GM18867 (cell line): ENCODE results near the gene EHBP1.
"Not testable (repeated sequence)": the region's sequence is repeated elsewhere in the genome, so short reads cannot be mapped to it uniquely, and the experiment has no call there.

Source experiments
- ATAC-seq: cut with Tn5 transposase; IDR thresholded peaks from one replicate; pipeline ENCODE4 v1.9.1; 2021; ENCODE audit warnings: mild to moderate bottlenecking, moderate library complexity; ENCODE audit not compliant: unreplicated experiment

Gene EHBP1

GRCh38 chr2:62732262-62732777, 26.8 kb downstream of the EHBP1 start:
- ATAC-seq: no peak

DNA sequence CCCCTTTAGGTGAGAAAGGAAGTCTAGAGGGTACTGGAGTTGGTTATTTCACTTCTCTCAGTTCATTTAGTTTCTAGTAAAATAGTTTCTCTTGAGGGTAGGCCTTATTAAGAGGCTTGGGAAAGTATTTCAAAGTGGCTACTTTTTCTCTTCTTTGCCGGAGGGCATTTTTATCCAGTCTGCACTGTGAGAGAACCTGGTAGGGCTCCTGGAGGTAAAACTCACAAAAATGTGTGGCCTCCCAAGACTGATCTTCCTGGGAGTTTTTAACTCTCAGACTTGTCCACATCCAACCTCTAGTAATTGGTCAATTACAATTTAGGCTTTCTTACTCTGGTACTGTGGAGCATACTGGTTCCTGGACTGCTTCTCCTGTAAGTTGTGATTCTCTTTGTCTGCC, 28.0 kb downstream of the EHBP1 start:
- no peak for ATAC-seq

DNA sequence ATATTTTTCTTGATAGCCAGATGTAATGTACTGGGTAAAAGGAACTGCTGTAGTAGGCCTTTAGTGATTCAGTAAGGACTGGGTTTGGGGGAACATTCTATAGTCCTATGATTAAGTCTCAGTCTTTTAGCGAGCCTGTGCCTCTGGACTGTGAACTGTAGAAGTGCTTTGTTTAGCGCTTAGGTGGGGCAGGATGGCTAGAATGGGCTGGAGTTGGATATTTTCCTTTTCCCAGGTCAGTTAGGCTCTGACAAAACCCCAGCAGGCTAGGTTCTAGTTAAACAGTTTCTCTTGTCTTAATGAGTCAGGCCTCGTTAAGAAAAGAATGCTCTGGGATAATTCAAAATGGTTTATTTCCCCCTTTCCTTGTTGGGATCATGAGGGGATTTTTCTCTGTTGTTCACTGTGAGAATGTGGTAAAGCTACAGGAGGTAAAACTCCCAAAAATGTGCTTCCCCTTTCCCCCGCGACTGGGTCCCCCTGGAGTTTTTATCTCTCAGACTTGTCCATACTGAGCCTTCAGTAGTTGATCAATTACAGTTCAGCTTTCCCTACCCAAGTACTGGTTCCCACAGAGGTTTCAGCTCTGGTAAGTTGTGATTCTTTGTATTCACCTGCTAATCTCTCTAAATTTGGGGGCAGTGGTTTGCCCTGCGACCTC, 31.5 kb downstream of the EHBP1 start:
- ATAC-seq: no peak

DNA sequence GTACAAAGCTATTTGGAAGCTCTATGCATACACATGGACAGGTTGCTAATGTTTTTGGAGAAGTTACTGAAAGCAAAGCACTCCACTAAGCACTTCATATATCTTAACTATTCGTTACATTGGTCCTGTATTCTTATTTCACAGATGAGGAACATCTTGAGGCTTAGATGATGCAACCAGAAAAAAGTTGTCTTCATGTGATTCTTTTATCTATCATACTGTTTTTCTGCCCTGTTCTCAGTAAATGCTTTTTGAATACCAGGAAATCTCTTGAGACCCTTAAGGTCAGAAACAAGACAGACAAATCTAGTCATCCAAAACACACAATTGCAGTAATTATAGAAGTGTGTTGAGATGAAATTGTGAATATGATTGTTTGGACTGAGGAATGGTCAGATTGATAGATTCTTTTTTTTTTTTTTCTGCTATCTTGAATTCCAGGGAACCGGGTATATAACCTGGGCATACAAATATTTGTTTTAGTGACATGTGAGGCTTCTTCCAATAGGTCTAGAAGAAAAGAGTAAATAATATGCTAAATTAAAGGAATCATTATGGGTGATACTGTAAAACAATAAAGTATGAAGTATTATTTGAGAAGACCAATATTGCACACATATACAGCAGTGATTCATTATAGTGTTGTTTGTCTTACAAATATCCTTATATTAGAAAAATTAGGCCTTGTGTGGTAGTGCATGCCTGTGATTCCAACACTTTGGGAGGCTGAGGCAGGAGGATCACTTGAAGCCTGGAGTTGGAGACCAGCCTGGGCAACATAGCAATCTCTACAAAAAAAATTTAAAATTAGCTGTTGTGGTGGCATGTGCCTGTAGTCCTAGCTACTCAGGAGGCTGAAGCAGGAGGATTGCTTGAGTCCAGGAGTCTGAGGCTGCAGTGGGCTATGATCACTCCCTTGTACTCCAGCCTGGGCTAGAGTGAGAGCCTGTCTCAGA, 33.7 kb downstream of the EHBP1 start:
- ATAC-seq: no peak

DNA sequence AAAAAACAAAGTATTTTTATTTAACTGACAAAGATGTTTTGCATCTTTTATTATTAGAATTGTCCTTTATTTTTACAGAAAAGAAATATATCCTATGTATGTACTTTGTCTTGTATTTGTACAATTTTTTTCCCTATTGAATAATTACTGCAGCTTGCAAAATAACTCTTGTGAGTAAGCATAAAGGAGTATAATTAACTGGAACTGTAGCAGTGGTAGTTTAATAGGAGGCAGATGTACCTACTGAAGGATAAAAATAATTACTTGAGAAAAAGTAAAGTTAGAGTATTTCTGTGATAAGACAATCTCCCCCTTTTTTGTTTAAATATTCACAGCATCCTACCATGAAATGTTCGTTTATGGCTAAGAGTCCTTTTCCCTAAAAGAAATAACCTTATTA, 34.7 kb downstream of the EHBP1 start:
- no peak for ATAC-seq

GRCh38 chr2:62741127-62741526, 35.6 kb downstream of the EHBP1 start:
- no peak for ATAC-seq

GRCh38 chr2:62741954-62742722, 36.6 kb downstream of the EHBP1 start:
- ATAC-seq: no peak

DNA sequence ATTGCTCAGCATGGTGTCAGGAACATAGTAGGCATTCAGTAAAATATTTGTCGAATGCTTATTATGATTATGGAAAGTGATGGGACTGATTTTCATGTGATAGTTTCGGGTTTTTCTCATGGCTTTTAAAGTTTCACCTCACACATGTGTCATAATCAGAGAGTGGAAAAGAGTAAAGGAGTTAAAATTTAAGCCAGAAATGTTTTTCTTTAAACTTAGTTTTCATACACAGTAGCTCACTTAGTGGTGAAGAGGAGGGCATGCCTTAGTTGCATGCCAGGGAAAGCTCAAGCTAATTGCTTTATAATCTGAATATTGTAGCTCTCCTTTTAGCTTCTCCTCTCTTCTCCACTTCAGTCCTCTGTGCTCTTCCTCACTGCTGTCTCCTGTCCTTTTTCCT, 38.0 kb downstream of the EHBP1 start:
- ATAC-seq: no peak

DNA sequence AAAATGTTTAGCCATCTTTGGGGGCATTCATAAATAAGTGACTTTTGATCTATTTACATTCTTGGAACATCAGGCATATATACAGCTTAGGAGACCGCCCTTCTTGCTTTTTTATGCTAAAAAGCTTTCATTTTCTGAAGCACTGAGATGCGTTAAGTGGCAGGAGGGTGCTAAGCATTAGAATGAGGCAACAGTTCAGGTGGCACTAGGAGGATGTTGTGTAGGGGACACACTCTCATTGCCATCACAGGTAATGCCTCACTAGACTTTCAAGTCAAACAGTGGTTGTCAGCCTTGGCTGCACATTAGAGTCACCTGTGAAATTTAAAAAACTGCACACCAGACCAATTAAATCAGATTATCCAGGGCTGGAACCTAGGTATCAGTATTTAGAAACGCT, 39.1 kb downstream of the EHBP1 start:
- ATAC-seq: no peak

DNA sequence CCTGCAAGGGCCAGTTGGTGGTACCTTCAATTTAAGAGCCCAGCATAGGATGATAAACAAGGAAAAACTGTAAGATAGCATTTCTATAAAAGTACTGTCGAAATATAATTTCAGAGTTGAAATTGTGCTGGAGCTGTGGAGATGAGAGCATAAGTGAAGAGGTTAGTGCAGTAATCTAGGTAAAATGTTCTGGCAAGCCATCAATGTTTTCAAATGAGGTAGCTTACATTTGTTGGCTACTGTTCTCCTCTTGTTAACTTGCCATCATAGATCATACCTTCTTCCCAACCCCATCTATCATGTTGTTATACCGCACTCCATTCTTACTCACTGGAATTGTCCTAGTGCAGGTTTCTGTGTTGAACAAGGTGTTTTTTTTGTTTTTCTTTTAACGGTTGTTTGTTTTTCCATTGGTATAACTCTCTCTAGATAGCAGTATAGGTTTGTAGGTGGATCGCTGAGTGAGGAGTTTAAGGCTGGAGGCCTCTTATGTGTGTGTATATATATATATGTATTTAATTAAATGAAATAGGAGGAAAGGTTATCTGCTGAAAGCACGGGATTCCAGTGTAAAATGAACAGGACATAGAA, 40.5 kb downstream of the EHBP1 start:
- no peak for ATAC-seq

- ATAC-seq: no peak
Measured at GRCh38 chr2:62747169-62747568, 41.7 kb downstream of the EHBP1 start.

GRCh38 chr2:62747876-62748275, 42.4 kb downstream of the EHBP1 start:
- ATAC-seq: no peak

GRCh38 chr2:62749111-62749510, 43.6 kb downstream of the EHBP1 start:
- not testable (repeated sequence) for ATAC-seq

DNA sequence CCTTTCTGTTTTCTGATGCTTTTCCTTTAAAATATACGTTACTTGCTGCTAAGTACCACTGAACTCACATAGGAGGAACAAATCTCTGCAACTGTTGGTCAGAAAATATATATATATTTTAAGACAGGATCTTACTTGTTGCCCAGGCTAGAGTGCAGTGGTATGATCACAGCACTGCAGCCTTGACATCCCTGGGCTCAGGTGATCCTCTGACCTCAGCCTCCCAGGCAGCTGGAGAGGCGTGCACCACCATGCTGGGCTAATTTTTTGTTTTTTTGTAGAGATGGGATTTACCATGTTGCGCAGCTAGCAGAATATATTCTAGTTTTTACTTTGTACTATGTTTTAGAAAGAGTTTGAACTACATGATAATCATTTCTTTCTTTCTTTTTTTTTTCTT, 51.5 kb downstream of the EHBP1 start:
- ATAC-seq: no peak

DNA sequence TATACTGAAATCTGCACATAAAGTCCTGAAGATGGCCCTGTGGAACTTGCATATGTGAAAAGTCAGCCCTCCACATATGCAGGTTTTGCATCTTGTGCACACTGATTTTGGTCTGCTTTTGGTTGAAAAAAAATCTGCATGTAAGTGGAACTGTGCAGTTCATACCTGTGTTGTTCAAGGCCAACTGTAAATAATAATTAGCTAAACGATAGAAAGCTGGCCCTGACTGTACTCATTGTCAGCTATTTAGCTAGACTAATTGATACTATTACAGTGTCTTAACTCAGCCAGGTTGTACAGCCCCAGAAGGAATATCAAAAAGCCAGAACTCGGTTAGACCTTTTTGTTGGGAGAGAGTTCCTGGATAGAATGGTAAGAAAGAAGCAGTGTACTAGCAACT, 54.5 kb downstream of the EHBP1 start:
- ATAC-seq: no peak

- no peak for ATAC-seq
Measured at GRCh38 chr2:62760555-62760954, 55.0 kb downstream of the EHBP1 start.

GRCh38 chr2:62765619-62766376, 60.3 kb downstream of the EHBP1 start:
- no peak for ATAC-seq

DNA sequence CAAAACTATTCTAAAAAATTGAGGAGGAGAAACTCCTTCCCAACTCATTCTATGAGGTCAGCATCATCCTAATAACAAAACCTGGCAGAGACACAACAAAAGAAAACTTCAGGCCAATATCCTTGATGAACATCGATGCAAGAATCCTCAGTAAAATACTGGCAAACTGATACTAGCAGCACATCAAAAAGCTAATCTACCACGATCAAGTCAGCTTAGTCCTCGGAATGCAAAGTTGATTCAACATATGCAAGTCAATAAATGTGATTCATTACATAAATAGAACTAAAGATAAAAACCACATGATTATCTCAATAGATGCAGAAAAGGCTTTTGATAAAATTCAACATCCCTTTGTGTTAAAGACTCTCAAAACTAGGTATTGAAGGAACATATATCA, 63.1 kb downstream of the EHBP1 start:
- no peak for ATAC-seq

DNA sequence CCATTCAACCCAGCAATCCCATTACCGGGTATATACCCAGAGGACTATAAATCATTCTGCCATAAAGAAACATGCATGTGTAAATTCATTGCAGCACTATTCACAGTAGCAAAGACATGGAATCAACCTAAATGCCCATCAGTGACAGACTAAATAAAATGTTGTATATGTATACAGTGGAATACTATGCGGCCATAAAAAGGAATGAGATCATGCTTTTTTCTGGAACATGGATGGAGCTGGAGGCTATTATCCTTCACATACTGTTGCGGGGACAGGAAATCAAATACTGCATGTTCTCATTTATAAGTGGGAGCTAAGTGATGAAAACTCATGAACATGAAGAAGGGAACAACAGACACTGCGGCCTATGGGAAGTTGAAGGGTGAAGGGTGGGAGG, 65.1 kb downstream of the EHBP1 start:
- no peak for ATAC-seq
